Ovary (tissue), 9 donors: ENCODE measurements around the gene CHST14. TPM values are rescaled to one million over a fixed set of nuclear protein-coding genes. Genes with fewer than 3 reads are reported as not detected.
A peak's percentile ranks its signal among the peaks of the same experiment; 100 is the strongest.

Experiments used
- DNase-seq, 5 donors: peaks; one replicate each; pipeline ENCODE4 v3.0.0-alpha.2; 2019 to 2020
- H3K27ac ChIP-seq, 2 donors: fragments of 200-600 bp; one replicate each; pipeline versions ENCODE4 v1.5.1 to v1.8.0; 2019 to 2022
- H3K27me3 ChIP-seq: fragments of 200-600 bp; one replicate; pipeline ENCODE4 v1.8.0; 2022
- H3K36me3 ChIP-seq: fragments of 200-600 bp; sonication (generic); one replicate; pipeline ENCODE4 v1.5.1; 2019
- H3K4me1 ChIP-seq: one replicate; pipeline ENCODE4 v1.8.1; 2013; ENCODE audit warnings: mild to moderate bottlenecking, moderate library complexity; ENCODE audit not compliant: insufficient read depth
- H3K4me3 ChIP-seq: fragments of 200-600 bp; sonication (generic); one replicate; pipeline ENCODE4 v1.5.1; 2017
- H3K9me3 ChIP-seq, 2 donors: fragments of 200-600 bp in 1 of 2; sonication (generic) in 1 of 2; one replicate each; pipeline versions ENCODE4 v1.5.1 to v1.8.1; 2013 to 2019; ENCODE audit warnings: mild to moderate bottlenecking in 1 of 2, moderate library complexity in 1 of 2
- EP300 ChIP-seq: sonication (generic); formaldehyde crosslinking; IDR thresholded peaks from one replicate; pipeline ENCODE4 v1.6.1; 2017; ENCODE audit warnings: antibody characterized with exemption
- POLR2A ChIP-seq: fragments of 450-650 bp; IDR thresholded peaks from one replicate; pipeline ENCODE4 v1.6.1; 2017; ENCODE audit warnings: antibody characterized with exemption, mild to moderate bottlenecking, moderate library complexity
- WGBS, 3 donors: extraction: QIAGEN DNeasy Blood & Tissue Kit in 1 of 3; methylation state at CpG; one replicate each; pipeline versions ENCODE4 v1.1.5 to v1.1.7; 2013 to 2017; 5-methylcytosine and 5-hydroxymethylcytosine counted together
- intact Hi-C, 4 donors: fragments of 100-400 bp; cut with DNase I; formaldehyde crosslinking; loops; one replicate each; pipeline versions ENCODE4 v1.11.0 to v1.15.1; 2022 to 2023
- polyA plus RNA-seq, 2 donors: library from polyadenylated mRNA; stranded (reverse); fragments of 200-250 nt in 1 of 2; fragments of 350-450 nt in 1 of 2; fragmentation: Illumina TruSeq in 1 of 2; extraction: RNeasy Lipid Tissue Mini Kit (QIAGEN cat#74804) in 1 of 2; gene quantifications; one replicate each; pipeline ENCODE4 v1.2.3, GENCODE V29; 2013 to 2014
- total RNA-seq, 7 donors: library from RNA; depleted of rRNA in 2 of 7; stranded (reverse); fragments of >200 nt in 2 of 7; fragmentation: NEBNext Ultra II Directional in 3 of 7; extraction: Animal tissue kit (Norgen Biotek cat#: 25700) in 3 of 7; gene quantifications; one replicate each; pipeline versions ENCODE4 v1.1.0 to v1.2.4, GENCODE V29; 2016 to 2023
- TF ChIP-seq, protein P1 (sequence below), 3 donors: fragments of 450-650 bp in 2 of 3; fragments of 200-600 bp in 1 of 3; IDR thresholded peaks; one replicate each; pipeline versions ENCODE4 v1.5.1 to v1.8.0; 2016 to 2022; ENCODE audit warnings: antibody characterized with exemption in 3 of 3, mild to moderate bottlenecking in 1 of 3
- donor health status: DM: no; HTN: no; CAD: no; lungs with moderate emphysema.
- donor health status: DM: no; HTN: no; CAD: no.
- donor health status: Bipolar disorder and iron deficiency.
- donor health status: DM: yes; HTN: yes; CAD: no.
- donor health status: DM: no; HTN: no; CAD: no.
- donor health status: DM: yes; HTN: yes; CAD: no.

Gene CHST14
- total and polyA plus RNA-seq, 9 donors, result 8.2 to 28.3 (median 23.8) TPM

- H3K27ac ChIP-seq, result no peak overlapping the region
- no peaks in the 10 kb centered on the region for H3K9me3 ChIP-seq
- 81 to 83% (median 82%) methylated on average over 4 of the region's 4 CpGs for WGBS, 3 donors
- no peaks in the 10 kb centered on the region for H3K27me3 ChIP-seq
- H3K4me1 ChIP-seq, result no peaks in the 10 kb centered on the region
- intact Hi-C loops, result no loop called here
- DNase-seq, result no peak
- no peaks in the 10 kb centered on the region for H3K36me3 ChIP-seq
- H3K4me3 ChIP-seq, result no peak overlapping the region
- TF ChIP-seq POLR2A (no peak), EP300 (no peak)
- TF ChIP-seq, protein P1, sequence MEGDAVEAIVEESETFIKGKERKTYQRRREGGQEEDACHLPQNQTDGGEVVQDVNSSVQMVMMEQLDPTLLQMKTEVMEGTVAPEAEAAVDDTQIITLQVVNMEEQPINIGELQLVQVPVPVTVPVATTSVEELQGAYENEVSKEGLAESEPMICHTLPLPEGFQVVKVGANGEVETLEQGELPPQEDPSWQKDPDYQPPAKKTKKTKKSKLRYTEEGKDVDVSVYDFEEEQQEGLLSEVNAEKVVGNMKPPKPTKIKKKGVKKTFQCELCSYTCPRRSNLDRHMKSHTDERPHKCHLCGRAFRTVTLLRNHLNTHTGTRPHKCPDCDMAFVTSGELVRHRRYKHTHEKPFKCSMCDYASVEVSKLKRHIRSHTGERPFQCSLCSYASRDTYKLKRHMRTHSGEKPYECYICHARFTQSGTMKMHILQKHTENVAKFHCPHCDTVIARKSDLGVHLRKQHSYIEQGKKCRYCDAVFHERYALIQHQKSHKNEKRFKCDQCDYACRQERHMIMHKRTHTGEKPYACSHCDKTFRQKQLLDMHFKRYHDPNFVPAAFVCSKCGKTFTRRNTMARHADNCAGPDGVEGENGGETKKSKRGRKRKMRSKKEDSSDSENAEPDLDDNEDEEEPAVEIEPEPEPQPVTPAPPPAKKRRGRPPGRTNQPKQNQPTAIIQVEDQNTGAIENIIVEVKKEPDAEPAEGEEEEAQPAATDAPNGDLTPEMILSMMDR (IDR thresholded peaks at IDR 0.05), result no peak
Measured at GRCh38 chr15:40499931-40500330, 29.1 kb downstream of the CHST14 start.

GRCh38 chr15:40500568-40501330 is 30.0 kb downstream of the CHST14 start:
- Histone ChIP-seq H3K9me3 (no peaks in the 10 kb centered on the region), H3K27me3 (no peaks in the 10 kb centered on the region), H3K4me3 (no peak overlapping the region), H3K4me1 (no peaks in the 10 kb centered on the region), H3K27ac (no peak overlapping the region), H3K36me3 (no peaks in the 10 kb centered on the region)
- TF ChIP-seq POLR2A, result no peak
- no peak for TF ChIP-seq EP300
- TF ChIP-seq, protein P1 (IDR thresholded peaks at IDR 0.05), result no peak
- no peak for DNase-seq
- WGBS, 3 donors, result 67 to 72% (median 70%) methylated on average over 4 of the region's 4 CpGs
- intact Hi-C loops, result no loop called here

- Histone ChIP-seq H3K4me1 (no peaks in the 10 kb centered on the region), H3K4me3 (no peak overlapping the region), H3K36me3 (no peaks in the 10 kb centered on the region), H3K27me3 (no peaks in the 10 kb centered on the region), H3K9me3 (no peaks in the 10 kb centered on the region), H3K27ac (no peak overlapping the region)
- DNase-seq, result no peak
- no peak for TF ChIP-seq POLR2A
- TF ChIP-seq, protein P1 (IDR thresholded peaks at IDR 0.05), result no peak
- TF ChIP-seq EP300, result no peak
- WGBS, 3 donors, result 78 to 80% (median 79%) methylated on average over 6 of the region's 6 CpGs
- intact Hi-C loops, result no loop called here
Measured at GRCh38 chr15:40501487-40501886, 30.7 kb downstream of the CHST14 start.

- peak overlapping the region in 1 of 2 donors; percentile 76 for H3K27ac ChIP-seq
- peak overlapping the region; percentile 24 for H3K4me3 ChIP-seq
- DNase-seq, result peak; percentile 90 to 93 (median 90)
- TF ChIP-seq POLR2A (peak; percentile 17), EP300 (no peak)
- TF ChIP-seq, protein P1 (IDR thresholded peaks at IDR 0.05), result peak; percentile 69 to 84 (median 78)
- WGBS, 3 donors, result 1 to 3% (median 2%) methylated on average over 30 of the region's 30 CpGs
- no peaks in the 10 kb centered on the region for H3K9me3 ChIP-seq
- H3K4me1 ChIP-seq, result peaks cover 9% of the 10 kb centered on the region
- no peaks in the 10 kb centered on the region for H3K36me3 ChIP-seq
- H3K27me3 ChIP-seq, result no peaks in the 10 kb centered on the region
- intact Hi-C loops, result loop anchor here in 1 of 4 donors (5.0 kb wide), 1 partner anchor 65 kb away; the partner anchor contains the start of gene BAHD1
Measured at GRCh38 chr15:40506964-40507571, 36.3 kb downstream of the CHST14 start.
